ENCODE results near the gene HLA-DRB1. TPM values are rescaled to one million over a fixed set of nuclear protein-coding genes. Genes with fewer than 3 reads are reported as not detected.

Gene HLA-DRB1
- total RNA-seq (100 to 1,000 TPM in 6 of 9 donors, 10 to 100 TPM in 3; 14.8 to 627 (median 152) TPM), polyA plus RNA-seq (100 to 1,000 TPM in 1 of 3 donors, 10 to 100 TPM in 2; 33.1 to 104 (median 69.2) TPM)
- long read RNA-seq, donor 1, transcript HLA-DRB1-201 (6 exons, 1,229 nt): major isoform, 6 of 33 reads
- long read RNA-seq, donor 1, partial matches to known transcripts: 27 of 33 reads
- long read RNA-seq, donor 1, other reads (novel, unspliced or antisense): 0 of 33 reads
- long read RNA-seq, donor 2, transcript HLA-DRB1-201 (6 exons, 1,229 nt): major isoform, 7 of 37 reads
- long read RNA-seq, donor 2, partial matches to known transcripts: 30 of 37 reads
- long read RNA-seq, donor 2, other reads (novel, unspliced or antisense): 0 of 37 reads
- long read RNA-seq, donor 3, transcript HLA-DRB1-201 (6 exons, 1,229 nt): major isoform, 7 of 187 reads
- long read RNA-seq, donor 3, partial matches to known transcripts: 157 of 187 reads
- long read RNA-seq, donor 3, other reads (novel, unspliced or antisense): 23 of 187 reads
- long read RNA-seq, donor 4, transcript HLA-DRB1-201 (6 exons, 1,229 nt): major isoform, 188 of 286 reads
- long read RNA-seq, donor 4, partial matches to known transcripts: 19 of 286 reads
- long read RNA-seq, donor 4, other reads (novel, unspliced or antisense): 79 of 286 reads
- long read RNA-seq, donor 5, transcript HLA-DRB1-201 (6 exons, 1,229 nt): major isoform, 62 of 112 reads
- long read RNA-seq, donor 5, partial matches to known transcripts: 9 of 112 reads
- long read RNA-seq, donor 5, other reads (novel, unspliced or antisense): 41 of 112 reads
- long read RNA-seq, donor 6, transcript HLA-DRB1-201 (6 exons, 1,229 nt): major isoform, 44 of 53 reads
- long read RNA-seq, donor 6, partial matches to known transcripts: 7 of 53 reads
- long read RNA-seq, donor 6, other reads (novel, unspliced or antisense): 2 of 53 reads
- long read RNA-seq, donor 7, partial matches to known transcripts: 5 of 5 reads
- long read RNA-seq, donor 7, other reads (novel, unspliced or antisense): 0 of 5 reads
- long read RNA-seq, donor 8, transcript HLA-DRB1-201 (6 exons, 1,229 nt): major isoform, 9 of 37 reads
- long read RNA-seq, donor 8, partial matches to known transcripts: 28 of 37 reads
- long read RNA-seq, donor 8, other reads (novel, unspliced or antisense): 0 of 37 reads
- long read RNA-seq, donor 9, partial matches to known transcripts: 90 of 108 reads
- long read RNA-seq, donor 9, other reads (novel, unspliced or antisense): 14 of 108 reads
- long read RNA-seq, donor 10, partial matches to known transcripts: 9 of 12 reads
- long read RNA-seq, donor 10, other reads (novel, unspliced or antisense): 0 of 12 reads

- Histone ChIP-seq H3K36me3 (replicated peaks in 1 of 2) (no peaks in the 10 kb centered on the region), H3K9me3 (replicated peaks in 1 of 3) (no peaks in the 10 kb centered on the region), H3K4me1 (replicated peaks in 1 of 2) (no peaks in the 10 kb centered on the region), H3K27me3 (no peaks in the 10 kb centered on the region), H3K4me3 (no peak within 1 kb of the TSS), H3K27ac (peak within 1 kb of the TSS in 1 of 5 donors; percentile 54)
- WGBS, 4 donors: 19 to 23% (median 21%) methylated on average over 8 to 9 of the region's 9 CpGs
- peak in 6 of 7 donors; percentile 31 to 66 (median 40) for DNase-seq
- TF ChIP-seq POLR2A (IDR thresholded peaks at IDR 0.05) (peak in 1 of 2 donors; percentile 80), CTCF (IDR thresholded peaks at IDR 0.05) (no peak)
- intact Hi-C loops (cut with DNase I): loop anchor here in 1 of 2 donors (10.0 kb wide), 1 partner anchor 65 kb away; no protein-coding TSS in a partner anchor
Measured at GRCh38 chr6:32589596-32590449, at the start of gene HLA-DRB1. HLA-DRB1 (minus strand) TSS chr6:32589848; CDS start chr6:32589742, 106 bp downstream.

- Histone ChIP-seq H3K27me3 (no peaks in the 10 kb centered on the region), H3K4me3 (no peak overlapping the region), H3K9me3 (replicated peaks in 1 of 3) (no peaks in the 10 kb centered on the region), H3K4me1 (replicated peaks in 1 of 2) (no peaks in the 10 kb centered on the region), H3K36me3 (replicated peaks in 1 of 2) (no peaks in the 10 kb centered on the region), H3K27ac (no peak overlapping the region)
- WGBS, 4 donors: 21 to 65% (median 47%) methylated on average over 3 to 9 of the region's 9 CpGs
- no peak for DNase-seq
- intact Hi-C loops (cut with DNase I): no loop called here
- TF ChIP-seq POLR2A (IDR thresholded peaks at IDR 0.05): no peak
- no peak for TF ChIP-seq CTCF (IDR thresholded peaks at IDR 0.05)
Measured at GRCh38 chr6:32638532-32639219, 49.0 kb upstream of the HLA-DRB1 start.

- Histone ChIP-seq H3K36me3 (replicated peaks in 1 of 2) (no peaks in the 10 kb centered on the region), H3K27ac (no peak overlapping the region), H3K9me3 (replicated peaks in 1 of 3) (no peaks in the 10 kb centered on the region), H3K27me3 (no peaks in the 10 kb centered on the region), H3K4me1 (replicated peaks in 1 of 2) (no peaks in the 10 kb centered on the region), H3K4me3 (no peak overlapping the region)
- intact Hi-C loops (cut with DNase I): no loop called here
- TF ChIP-seq CTCF (IDR thresholded peaks at IDR 0.05) (no peak), POLR2A (IDR thresholded peaks at IDR 0.05) (no peak)
- 28 to 81% (median 58%) methylated on average over 3 of the region's 3 CpGs for WGBS, 4 donors
- no peak for DNase-seq
Measured at GRCh38 chr6:32637883-32638282, 48.2 kb upstream of the HLA-DRB1 start.
